ENCODE results near the gene ECE1. TPM values are rescaled to one million over a fixed set of nuclear protein-coding genes. Genes with fewer than 3 reads are reported as not detected.

ECE1 gene
- total and polyA plus RNA-seq, 2 donors (not counting 3 experiments of a cell fraction or from before 2014, with no cell fraction given), result 437 to 562 TPM

GRCh38 chr1:21247892-21248715 lies 42.2 kb downstream of the ECE1 start:
- POLR2A ChIA-PET, result no interaction called here
- FAIRE-seq (no peak), DNase-seq (ENCODE audit: low read depth, low spot score) (no peak)
- H3K4me1 ChIP-seq (ENCODE audit: control insufficient read depth, extremely low read depth, insufficient read depth, low read length), result peaks cover 11% of the 10 kb centered on the region
- H3K9me1 ChIP-seq (replicated peaks; ENCODE audit: control insufficient read depth, extremely low read depth, insufficient read depth, low read length), result no peaks in the 10 kb centered on the region
- dilution Hi-C loops (cut with MboI; ENCODE audit: extremely low pct_ligation_motif_present, low sequenced_read_pairs) (loop anchor here (10.0 kb wide), 1 partner anchor 117 kb away; no protein-coding TSS in a partner anchor), intact Hi-C loops (cut with micrococcal nuclease) (no loop called here)
- peaks cover 25% of the 10 kb centered on the region for H3K79me2 ChIP-seq (ENCODE audit: control insufficient read depth, insufficient read depth, low read length)
- H3K27ac ChIP-seq (ENCODE audit: insufficient read depth, low read depth, low read length), result no peak overlapping the region
- CTCF ChIA-PET, result interaction anchor here (0.9 to 3.2 kb wide), 8 partner anchors 16 to 348 kb away, joined by 3 to 14 read pairs (median 4); no protein-coding TSS in a partner anchor
- H2AFZ ChIP-seq (ENCODE audit: low read depth, low read length), result no peak overlapping the region
- no peaks in the 10 kb centered on the region for H3K9me3 ChIP-seq (replicated peaks; ENCODE audit: control insufficient read depth, insufficient read depth, low read length)
- no peak overlapping the region for H3K9ac ChIP-seq (replicated peaks; ENCODE audit: extremely low read depth, insufficient read depth, low read length)
- H4K20me1 ChIP-seq (replicated peaks; ENCODE audit: control insufficient read depth, extremely low read depth, insufficient read depth, low read length), result no peaks in the 10 kb centered on the region
- H3K27me3 ChIP-seq (ENCODE audit: control insufficient read depth in 2 of 2, insufficient read depth in 2 of 2, low read length in 2 of 2), result no peaks in the 10 kb centered on the region
- no TSS peak for BruUV-seq (replicated peaks)
- H3K4me2 ChIP-seq (ENCODE audit: insufficient read depth, low read length), result no peak overlapping the region
- H3K4me3 ChIP-seq (replicated peaks in 1 of 3; ENCODE audit: insufficient read depth in 1 of 3, low read depth in 1 of 3, low read length in 3 of 3), result no peak overlapping the region
- H3K36me3 ChIP-seq (ENCODE audit: control insufficient read depth in 2 of 2, extremely low read depth in 1 of 2, insufficient read depth in 2 of 2, low read length in 2 of 2), result peaks cover 32 to 55% of the 10 kb centered on the region in 2 experiments
- TF ChIP-seq GATA2 (IDR thresholded peaks at IDR 0.05; ENCODE audit: insufficient read depth, insufficient read length, low read depth, low read length) (no peak), POLR2AphosphoS5 (IDR thresholded peaks at IDR 0.05; ENCODE audit: insufficient read depth, low read depth, low read length) (no peak), POLR2A (IDR thresholded peaks at IDR 0.05; ENCODE audit: low read depth, low read length) (no peak), EZH2 (IDR thresholded peaks at IDR 0.05; ENCODE audit: borderline replicate concordance, low read depth, low read length, severe bottlenecking) (no peak), MYC (IDR thresholded peaks at IDR 0.05; ENCODE audit: low read depth, low read length) (no peak), MAX (IDR thresholded peaks at IDR 0.05; ENCODE audit: insufficient read depth, insufficient read length) (no peak), FOS (IDR thresholded peaks at IDR 0.05; ENCODE audit: borderline replicate concordance, insufficient read depth, low read length) (no peak)
- TF ChIP-seq, protein P1, sequence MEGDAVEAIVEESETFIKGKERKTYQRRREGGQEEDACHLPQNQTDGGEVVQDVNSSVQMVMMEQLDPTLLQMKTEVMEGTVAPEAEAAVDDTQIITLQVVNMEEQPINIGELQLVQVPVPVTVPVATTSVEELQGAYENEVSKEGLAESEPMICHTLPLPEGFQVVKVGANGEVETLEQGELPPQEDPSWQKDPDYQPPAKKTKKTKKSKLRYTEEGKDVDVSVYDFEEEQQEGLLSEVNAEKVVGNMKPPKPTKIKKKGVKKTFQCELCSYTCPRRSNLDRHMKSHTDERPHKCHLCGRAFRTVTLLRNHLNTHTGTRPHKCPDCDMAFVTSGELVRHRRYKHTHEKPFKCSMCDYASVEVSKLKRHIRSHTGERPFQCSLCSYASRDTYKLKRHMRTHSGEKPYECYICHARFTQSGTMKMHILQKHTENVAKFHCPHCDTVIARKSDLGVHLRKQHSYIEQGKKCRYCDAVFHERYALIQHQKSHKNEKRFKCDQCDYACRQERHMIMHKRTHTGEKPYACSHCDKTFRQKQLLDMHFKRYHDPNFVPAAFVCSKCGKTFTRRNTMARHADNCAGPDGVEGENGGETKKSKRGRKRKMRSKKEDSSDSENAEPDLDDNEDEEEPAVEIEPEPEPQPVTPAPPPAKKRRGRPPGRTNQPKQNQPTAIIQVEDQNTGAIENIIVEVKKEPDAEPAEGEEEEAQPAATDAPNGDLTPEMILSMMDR (IDR thresholded peaks at IDR 0.05; ENCODE audit: extremely low read depth in 1 of 2, insufficient read depth in 1 of 2, low read depth in 1 of 2, low read length in 2 of 2), result no peak
